HG03460 (cell line): ENCODE results near the gene PRPF6.
A peak's percentile ranks its signal among the peaks of the same experiment; 100 is the strongest.

ENCODE experiments used
- ATAC-seq: cut with Tn5 transposase; IDR thresholded peaks from one replicate; pipeline ENCODE4 v1.9.1; 2021; ENCODE audit not compliant: unreplicated experiment

The PRPF6 gene, protein sequence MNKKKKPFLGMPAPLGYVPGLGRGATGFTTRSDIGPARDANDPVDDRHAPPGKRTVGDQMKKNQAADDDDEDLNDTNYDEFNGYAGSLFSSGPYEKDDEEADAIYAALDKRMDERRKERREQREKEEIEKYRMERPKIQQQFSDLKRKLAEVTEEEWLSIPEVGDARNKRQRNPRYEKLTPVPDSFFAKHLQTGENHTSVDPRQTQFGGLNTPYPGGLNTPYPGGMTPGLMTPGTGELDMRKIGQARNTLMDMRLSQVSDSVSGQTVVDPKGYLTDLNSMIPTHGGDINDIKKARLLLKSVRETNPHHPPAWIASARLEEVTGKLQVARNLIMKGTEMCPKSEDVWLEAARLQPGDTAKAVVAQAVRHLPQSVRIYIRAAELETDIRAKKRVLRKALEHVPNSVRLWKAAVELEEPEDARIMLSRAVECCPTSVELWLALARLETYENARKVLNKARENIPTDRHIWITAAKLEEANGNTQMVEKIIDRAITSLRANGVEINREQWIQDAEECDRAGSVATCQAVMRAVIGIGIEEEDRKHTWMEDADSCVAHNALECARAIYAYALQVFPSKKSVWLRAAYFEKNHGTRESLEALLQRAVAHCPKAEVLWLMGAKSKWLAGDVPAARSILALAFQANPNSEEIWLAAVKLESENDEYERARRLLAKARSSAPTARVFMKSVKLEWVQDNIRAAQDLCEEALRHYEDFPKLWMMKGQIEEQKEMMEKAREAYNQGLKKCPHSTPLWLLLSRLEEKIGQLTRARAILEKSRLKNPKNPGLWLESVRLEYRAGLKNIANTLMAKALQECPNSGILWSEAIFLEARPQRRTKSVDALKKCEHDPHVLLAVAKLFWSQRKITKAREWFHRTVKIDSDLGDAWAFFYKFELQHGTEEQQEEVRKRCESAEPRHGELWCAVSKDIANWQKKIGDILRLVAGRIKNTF

DNA sequence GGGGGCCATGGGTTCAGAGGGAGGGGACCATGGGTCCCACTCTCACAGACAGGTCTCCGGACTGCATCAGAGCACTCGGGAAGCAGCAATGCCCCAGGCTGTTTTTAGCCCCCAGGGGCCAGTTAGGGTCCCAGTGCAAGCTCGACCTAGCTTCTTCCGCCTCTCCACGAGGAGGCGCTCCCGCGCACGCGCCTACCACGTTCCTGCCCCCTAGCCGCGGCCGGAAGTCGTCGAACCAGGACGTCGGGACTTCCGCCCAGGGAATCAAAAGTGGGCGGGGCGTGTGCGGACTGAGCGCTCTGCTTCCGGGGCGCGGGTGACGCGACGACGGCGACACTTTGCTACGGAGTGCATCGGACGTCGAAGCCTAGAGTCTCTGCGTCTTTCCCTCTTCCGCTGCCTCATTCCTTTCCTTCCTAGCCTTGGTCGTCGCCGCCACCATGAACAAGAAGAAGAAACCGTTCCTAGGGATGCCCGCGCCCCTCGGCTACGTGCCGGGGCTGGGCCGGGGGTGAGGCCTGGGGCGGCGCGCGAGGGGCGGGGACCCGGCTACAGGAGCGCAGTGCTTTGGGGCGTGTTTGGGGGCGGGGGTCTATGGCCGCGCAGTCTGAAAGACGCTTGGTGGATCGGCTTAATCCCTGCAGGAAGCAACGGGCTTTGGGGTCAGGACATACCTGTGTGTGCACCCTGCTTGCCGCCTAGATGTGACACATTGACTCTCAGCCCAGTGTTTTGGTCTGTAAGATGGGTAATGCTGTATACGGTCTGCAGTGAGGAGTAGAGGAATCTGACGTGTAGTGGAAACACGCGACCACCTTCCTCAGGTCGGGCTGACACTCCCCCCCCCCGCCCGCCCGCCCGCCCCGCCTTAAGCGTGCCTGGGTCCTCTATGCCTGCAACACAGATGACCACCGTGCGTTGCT, at the start of gene PRPF6:
Gene PRPF6 (plus strand): TSS at position 327 of the 923 bp plus-strand sequence. CDS start 114 bp downstream, at position 441.
- peak; percentile 44 for ATAC-seq

DNA sequence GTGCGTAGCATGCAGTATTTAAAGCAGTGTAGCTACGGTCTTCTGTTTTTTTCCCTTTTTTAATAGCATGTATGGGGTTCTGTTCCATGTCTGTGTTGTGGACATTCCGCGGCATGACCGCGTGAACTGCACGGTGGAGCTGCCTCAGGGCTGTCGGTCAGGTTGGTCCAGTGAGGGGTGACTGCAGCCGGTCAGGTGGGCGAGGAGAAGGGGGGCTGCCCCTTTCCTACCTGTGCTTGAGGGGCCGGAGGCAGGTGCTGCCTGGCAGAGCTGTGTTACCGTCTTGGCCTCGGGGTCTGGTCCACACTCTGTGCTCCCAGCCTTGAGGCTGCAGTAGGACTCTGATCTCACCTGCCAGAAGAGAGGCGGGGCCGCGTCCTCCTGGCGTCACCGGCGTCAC, 49.2 kb upstream of the PRPF6 start:
- no peak for ATAC-seq

DNA sequence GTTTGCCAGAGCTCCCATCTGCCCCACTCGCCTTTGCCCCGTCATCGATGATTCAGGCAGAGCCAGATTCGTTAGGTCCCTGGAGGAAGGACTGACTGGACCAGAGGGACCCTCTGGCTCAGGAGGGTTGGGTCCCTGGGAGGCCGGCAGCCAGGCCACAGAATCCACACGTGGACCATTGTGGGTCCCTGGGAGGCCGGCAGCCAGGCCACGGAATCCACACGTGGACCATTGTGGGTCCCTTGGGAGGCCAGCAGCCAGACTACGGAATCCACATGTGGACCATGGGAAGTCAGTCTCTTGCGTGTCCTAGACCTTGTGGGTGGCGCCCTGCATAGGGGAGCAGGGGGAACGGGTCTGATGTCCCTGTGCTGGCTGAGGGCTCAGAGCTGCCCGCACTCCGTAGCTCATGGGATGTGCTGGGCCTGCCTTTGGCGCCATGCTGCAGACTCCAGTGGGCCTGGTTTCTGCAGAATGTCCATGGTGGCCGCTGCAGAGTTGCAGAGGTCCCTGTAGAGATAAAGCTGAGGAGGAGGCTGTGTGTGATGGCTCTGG, 48.2 kb upstream of the PRPF6 start:
- ATAC-seq, result no peak

DNA sequence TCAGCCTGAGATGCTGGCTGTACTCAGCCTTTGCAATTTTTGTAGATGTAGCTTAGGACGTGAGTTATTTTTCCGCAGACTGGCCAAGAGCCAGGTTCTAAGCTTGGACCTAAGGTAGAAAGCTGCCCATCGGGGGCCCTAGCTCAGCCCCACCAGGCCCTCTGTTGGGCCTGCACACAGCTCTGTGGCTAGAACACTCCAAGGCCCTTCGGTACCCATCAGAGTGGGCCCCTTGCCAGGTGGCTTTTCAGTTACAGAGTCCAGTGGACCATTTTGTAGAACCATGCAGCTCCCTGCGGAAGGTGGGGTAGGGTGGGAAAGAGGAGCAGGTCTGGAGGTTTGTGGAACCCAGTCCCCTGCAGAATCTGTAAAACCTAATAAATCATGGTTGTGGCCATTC, 47.3 kb upstream of the PRPF6 start:
- no peak for ATAC-seq

DNA sequence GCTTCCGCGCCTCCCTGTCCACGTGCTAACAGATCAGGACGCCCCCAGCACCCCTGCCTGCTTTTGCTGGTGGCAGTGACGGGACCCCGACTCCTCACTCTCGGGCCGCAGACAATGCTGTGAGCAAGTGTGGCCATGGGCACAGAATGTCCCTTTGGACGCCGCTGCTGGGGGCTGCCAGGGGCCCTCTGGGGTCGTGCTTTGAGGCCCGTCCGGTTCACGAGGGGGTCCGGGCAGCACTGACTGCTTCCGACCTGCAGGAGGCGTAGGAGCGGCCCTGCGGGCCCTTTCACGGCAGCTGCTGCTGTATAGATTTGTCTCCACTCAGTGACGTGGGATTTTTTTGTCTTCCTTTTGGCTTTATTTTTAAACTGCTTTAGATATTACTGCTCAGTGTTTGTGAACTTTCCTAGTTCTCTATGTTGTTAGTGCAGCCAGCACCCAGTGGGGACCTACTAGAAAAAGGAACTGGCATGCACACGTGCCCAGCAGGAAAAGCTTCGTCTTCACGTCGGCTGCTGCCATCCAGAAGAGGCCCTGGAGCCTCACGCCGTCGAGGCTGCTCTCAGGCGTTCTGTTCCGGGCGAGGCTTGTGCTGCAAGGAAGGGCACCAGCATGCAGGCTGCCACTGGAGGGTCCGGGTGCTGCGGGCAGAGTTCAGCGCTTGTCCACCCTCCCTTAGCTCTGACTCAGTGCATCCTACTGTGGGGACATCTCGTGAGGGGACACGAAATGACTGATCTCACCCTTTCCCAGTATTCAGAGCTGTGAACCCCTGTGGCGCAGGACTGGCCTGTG, 46.5 kb upstream of the PRPF6 start:
- no peak for ATAC-seq

DNA sequence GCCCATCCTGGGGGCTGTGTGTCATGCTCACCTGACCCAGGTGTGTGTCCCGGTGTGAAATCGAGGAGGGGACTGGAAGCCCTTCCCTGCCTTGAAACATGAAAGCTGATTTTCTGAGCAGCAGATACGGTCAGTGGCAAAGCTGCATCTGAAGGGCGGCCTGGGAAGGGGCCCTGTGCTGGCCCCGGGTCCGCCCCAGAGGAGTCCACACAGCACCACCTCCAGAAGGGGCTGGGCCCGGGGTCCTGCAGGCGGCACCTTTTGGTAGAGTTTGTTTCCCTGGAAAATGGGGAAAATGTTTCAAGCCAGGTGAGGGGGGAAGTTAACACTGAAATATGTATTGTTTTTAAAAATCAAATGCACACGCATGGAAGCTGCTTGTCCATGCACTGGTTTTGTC, 45.5 kb upstream of the PRPF6 start:
- no peak for ATAC-seq

DNA sequence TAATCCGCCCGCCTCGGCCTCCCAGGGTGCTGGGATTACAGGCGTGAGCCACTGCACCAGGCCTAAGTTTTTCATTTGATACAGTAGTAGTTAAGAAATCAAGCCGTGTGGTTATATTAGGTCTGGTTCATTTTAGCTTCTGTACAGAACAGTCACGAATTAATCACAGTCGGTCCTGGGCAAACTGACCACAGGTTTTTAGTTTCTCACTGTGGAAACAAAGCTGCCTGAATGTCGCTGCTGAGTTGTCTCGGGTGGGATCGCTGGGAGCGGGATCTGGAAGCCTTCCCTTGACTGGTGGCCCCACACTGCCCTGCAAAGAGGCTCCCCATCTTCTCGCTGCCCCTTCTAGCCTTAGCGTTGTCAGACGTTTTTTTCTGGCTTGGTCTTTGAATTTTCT, 43.3 kb upstream of the PRPF6 start:
- no peak for ATAC-seq

DNA sequence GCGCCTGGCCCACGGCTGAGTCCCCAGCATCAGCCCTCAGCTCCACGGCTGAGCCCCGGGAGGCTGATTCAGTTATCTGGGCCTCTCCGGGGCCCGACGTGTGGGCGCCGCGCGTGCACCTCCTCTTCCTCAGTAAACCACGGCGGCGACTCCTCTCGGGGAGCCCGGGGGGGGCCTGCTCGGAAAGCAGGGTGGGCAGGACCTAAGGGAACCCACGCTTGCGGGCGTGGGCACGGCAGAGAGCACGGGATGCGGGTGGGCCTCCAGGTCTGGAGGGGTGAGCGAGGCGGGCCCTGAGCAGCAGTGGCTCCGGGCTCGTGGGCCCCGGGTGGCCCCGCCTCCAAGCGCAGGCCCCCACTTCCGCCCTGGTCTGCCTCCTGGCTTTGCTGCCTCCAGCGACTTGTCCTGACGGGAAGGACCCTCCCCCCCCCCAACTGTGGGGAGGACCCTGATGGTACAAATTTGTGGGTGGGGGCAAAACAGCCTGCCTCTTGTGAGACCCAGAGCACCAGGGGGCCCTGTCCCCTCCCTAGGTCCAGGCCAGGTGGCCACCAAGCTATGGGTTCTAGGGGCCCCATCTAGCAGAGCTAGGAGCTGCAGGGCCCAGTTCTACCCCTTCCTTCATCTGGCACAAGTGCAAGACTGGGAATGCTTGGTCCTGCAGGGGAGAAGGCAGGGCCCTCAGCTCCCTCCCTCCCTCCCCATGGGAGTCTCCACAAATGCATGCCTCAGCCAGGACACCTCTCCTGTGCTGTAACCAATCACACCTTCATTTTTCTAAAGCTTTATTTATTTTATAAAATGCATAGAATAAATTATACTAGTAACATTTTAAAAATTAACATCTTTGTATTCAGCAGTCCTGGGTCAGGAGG, 41.6 kb upstream of the PRPF6 start:
- ATAC-seq, result no peak

DNA sequence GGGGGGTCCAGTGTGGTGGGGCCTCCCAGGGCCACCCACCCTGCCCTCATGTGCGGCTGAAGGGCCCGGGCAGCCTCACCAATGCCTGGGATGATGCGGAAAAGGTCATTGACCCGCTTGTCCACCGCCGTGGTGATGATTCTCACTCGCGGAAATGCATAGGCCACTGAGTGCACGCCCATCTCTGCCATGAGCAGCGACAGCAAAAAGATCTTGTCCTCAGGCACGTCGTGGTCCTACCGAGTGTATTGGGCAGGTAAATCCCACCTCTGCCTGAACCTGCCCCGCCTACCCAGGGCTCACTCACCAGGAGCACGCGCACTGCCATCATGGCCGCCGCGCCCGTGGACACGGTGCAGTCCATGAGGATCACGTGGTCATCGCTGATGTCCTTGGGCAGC, 40.9 kb upstream of the PRPF6 start:
- ATAC-seq, result no peak

DNA sequence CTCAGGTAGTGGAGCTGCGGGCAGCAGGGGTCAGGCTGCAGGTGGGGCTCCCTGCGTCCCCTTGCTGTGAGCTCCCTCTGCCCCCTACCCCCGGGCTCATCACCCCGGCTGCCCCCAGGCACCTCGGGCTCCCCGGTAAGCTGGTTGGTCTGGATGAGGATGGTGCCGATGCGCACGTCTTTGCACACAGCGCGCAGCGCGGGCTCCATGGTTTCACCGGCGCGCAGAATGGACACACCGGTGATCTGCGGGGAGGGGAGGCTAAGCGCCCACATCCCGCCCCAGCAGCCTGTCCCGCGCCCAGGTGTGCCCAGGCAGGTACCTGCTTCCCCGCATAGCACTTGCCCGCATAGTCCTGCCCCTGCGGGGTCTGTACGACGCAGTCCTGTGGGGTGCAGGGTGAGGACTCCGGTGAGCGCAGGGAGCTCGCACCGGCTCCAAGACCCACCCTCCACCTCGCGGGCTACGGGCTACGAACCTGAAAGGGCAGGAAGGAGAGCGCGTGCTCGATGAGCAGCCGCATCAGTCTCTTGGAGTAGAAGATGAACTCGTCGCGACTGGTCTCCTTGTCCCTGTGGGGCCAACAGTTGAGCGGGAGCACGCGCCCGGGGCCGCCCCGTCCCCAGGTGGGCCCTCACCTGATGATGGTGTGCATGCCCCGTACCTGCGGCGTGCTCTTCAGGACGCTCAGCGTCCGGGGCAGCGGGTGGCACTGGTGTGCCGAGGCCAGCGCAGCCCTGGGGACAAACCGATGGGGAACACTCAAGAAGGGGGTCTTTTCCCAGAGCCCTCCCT, 40.3 kb upstream of the PRPF6 start:
- ATAC-seq, result no peak

DNA sequence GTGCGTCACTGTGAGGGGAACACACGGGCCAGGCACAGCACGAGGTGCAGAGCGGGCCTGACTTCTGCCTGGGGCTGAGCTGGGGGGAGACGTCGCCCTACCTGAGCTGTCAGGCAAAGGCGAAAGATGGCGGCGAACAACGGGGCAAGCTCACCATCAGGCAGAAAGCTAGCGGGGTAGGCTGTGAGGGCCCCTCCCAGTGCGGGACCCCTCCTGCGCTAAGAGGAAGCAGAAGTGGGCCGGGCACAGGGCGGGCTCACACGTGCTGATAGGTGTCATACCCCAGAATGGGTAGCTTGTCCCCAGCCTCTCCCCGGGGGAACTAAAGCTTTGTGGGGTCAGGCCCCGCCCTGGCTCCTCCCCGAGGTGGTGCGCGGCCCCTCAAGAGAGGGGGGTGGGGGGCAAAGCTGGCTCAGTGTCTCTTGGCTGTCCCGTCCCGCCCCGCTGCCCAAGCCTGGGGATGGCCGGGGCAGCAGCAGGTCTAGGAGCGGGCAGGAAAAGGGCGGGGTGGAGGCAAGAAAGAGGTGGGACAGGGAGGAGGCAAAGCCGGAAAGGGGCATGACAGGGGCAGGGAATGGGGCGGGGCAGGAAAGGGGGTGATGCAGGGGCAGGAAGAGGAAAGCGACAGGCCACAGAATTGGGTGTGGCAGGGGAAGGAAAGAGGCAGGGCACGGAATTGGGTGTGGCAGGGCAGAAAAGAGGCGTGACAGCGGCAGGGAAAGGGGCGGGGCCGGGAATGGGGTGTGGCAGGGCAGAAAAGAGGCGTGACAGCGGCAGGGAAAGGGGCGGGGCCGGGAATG, 39.5 kb upstream of the PRPF6 start:
- ATAC-seq, result no peak

DNA sequence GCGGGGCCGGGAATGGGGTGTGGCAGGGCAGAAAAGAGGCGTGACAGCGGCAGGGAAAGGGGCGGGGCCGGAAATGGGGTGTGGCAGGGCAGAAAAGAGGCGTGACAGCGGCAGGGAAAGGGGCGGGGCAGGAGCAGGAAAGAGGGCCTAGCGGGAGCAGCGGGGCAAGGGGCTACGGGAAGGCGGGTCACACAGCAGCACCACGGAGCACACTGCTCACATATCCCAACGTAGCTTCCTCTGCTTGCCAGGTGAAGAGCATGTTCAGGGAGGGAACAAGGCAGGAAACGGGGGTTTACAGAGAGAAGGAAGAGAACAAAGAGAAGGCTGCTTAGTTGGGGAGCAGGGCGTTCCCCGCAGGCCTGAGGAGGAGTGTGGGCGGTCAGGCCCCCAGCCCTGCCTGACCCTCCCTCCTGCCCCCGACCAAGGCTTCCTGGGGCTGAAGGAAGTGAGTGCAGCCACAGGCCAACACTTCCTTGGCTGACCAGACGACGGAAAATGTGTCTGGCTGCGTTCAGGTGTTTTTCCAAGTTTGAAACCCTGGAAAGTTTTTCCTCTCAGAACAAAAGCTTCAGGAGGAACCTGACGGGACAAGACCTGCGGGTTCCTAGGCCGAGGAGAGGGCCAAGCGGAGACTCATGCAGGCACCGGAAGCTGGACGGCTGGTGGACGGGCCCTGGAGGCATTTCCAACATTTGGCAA, 38.5 kb upstream of the PRPF6 start:
- ATAC-seq, result no peak

DNA sequence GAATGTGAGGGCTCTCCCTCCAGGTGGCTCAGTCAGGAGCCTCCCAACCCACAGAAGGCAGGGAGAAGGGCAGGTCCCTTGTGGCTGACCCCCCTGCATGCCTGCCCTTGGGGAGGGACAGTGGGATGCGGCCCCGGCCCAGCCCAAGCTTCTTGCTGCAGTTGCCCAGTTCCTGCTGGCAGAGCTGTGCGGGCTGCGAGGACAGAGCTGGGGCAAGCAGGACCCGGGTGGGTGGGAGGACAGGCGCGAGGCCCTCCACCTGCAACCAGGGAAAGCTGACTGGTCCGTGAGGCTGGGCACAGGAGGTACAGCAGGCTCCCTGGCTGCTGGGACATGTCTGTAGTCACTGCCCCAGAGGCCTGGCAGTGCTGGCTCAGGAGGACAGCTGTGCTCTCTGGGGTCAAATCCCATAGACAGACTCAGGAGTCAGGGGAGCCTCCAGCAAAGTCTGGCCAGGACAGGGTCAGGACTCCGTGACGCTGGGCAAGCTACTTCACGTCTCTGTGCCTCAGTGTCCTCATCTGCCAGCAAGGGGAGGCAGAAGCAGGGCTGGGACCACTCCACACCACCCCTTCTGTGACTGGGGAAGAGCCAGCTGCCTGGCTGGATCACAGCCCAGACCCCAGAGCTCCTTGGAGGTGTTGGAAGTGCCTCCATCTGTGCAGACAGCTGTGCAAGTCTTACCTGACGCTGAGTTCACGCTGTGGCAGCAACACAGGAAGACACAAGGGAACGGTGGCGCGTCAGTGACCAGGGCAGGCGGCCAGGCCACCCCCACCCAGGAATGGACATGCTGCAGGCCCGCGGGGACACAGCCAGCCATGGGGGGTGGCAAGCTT, 37.7 kb upstream of the PRPF6 start:
- ATAC-seq, result no peak

DNA sequence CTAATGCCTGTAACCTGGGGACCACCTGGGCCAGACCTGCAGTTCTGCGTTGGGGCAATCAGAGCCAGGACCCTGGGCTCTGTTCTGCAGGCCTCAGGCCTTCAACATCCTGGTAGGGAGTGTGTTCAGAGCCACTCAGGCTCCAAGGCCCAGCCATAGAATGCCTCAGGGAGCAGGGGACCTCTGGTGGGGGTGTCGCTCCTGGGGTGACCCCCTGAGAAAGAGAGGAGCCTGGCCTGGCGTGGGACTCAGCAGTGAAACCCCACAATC, 37.2 kb upstream of the PRPF6 start:
- no peak for ATAC-seq

DNA sequence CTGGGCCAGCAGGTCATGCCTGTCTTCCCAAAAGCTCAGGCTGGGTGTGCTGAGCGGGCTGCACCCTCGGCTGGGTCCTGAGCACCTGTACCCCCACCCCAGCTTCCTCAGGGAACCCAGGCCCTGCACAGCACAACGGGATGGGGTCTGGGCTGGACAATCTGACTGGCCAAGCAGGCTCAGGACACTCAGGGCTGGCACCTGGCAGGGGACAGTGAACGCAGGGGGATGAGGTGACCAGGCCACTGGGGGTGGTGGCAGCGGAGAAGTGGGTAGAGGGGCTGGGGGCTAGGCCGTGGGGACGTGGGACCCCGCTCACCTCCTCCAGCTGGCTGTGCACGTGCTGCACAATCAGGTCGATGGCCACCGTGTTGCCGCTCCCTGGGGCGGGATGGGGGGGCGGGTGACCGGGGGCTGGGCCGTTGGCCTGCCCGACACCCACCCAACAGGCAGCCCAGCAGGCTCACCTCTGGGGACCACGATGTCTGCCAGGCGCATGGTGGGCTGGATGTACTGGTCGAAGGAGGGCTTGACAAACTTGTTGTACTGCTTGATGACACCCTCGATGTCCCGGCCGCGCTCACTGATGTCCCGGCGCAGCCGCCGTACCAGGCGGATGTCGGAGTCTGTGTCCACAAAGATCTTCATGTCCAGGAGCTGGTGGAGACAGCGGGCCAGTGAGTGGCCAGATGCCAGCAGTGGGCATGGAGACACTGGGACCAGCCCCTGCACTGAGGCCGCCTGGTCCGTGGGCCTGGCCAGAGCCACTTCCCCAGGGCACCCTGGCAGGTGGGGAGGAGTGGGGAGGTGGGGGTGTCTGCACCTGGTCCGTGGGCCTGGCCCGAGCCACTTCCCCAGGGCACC, 36.6 kb upstream of the PRPF6 start:
- no peak for ATAC-seq
